ENCODE data around the gene NAPA. TPM values are rescaled to one million over a fixed set of nuclear protein-coding genes. Genes with fewer than 3 reads are reported as not detected.

NAPA gene
- total and polyA plus RNA-seq, 3 donors from 2014 or later, result 194 to 257 (median 227) TPM

GRCh38 chr19:47539747-47540311, 25.0 kb upstream of the NAPA start:
- WGBS, 2 donors, result 62 to 66% methylated on average over 12 of the region's 12 CpGs
- no peak for DNase-seq
- intact Hi-C loops (cut with DNase I; ENCODE audit: low total_unique reads), result no loop called here
- no peaks in the 10 kb centered on the region for H3K36me3 ChIP-seq (ENCODE audit: low read depth, missing control alignments)
- no peaks in the 10 kb centered on the region for H3K9me3 ChIP-seq
- H3K4me1 ChIP-seq, result no peaks in the 10 kb centered on the region
- no peak overlapping the region for H3K27ac ChIP-seq
- no peak overlapping the region for H3K4me3 ChIP-seq
- TF ChIP-seq POLR2A (IDR thresholded peaks at IDR 0.05), result no peak
- H3K27me3 ChIP-seq, result no peaks in the 10 kb centered on the region

DNA sequence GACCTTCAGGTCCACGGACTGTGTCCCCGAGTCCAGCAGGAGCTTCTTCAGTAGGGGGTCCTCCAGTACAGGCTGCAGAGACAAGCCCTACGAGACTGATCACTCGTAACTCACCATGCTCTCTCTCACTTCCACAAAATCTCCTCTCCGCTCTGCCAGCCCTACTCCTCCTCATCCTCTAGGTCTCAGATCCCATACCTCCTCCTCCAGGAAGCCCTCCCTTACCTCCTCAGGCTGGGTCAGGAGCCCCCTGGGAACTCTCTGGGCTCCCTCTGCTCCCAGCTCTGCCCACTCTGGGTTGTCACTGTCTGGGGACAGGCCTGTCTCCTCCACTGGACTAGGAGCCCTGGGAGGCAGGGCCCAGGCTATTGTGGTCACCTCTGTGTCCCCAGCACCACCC, 23.9 kb upstream of the NAPA start:
- no peaks in the 10 kb centered on the region for H3K36me3 ChIP-seq (ENCODE audit: low read depth, missing control alignments)
- intact Hi-C loops (cut with DNase I; ENCODE audit: low total_unique reads), result no loop called here
- no peak overlapping the region for H3K27ac ChIP-seq
- TF ChIP-seq CTCF (IDR thresholded peaks at IDR 0.05) (no peak), POLR2A (IDR thresholded peaks at IDR 0.05) (no peak)
- H3K27me3 ChIP-seq, result no peaks in the 10 kb centered on the region
- WGBS, 2 donors, result 95 to 98% methylated on average over 5 of the region's 5 CpGs
- DNase-seq, result no peak
- no peaks in the 10 kb centered on the region for H3K9me3 ChIP-seq
- H3K4me3 ChIP-seq, result no peak overlapping the region
- no peaks in the 10 kb centered on the region for H3K4me1 ChIP-seq

DNA sequence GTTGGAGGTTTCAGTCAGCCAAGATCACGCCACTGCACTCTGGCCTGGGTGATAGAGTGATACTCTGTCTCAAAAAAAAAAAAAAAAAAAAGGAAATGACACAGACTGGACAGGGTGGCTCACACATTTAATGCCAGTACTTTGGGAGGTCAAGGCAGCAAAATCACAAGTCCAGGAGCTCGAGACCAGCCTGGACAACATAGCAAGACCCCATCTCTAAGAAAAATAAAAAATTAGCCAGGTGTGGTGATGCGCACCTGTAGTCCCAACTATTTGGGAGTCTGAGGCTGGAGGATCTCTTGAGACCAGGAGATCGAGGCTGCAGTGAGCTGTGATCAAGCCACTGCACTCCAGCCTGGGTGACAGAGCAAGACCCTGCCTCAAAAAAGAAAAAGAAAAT, 22.6 kb upstream of the NAPA start:
- Histone ChIP-seq H3K4me1 (no peaks in the 10 kb centered on the region), H3K36me3 (ENCODE audit: low read depth, missing control alignments) (no peaks in the 10 kb centered on the region), H3K27me3 (no peaks in the 10 kb centered on the region), H3K4me3 (no peak overlapping the region), H3K27ac (no peak overlapping the region), H3K9me3 (no peaks in the 10 kb centered on the region)
- DNase-seq, result no peak
- 93 to 98% methylated on average over 4 of the region's 4 CpGs for WGBS, 2 donors
- TF ChIP-seq POLR2A (IDR thresholded peaks at IDR 0.05) (no peak), CTCF (IDR thresholded peaks at IDR 0.05) (no peak)
- intact Hi-C loops (cut with DNase I; ENCODE audit: low total_unique reads), result no loop called here

DNA sequence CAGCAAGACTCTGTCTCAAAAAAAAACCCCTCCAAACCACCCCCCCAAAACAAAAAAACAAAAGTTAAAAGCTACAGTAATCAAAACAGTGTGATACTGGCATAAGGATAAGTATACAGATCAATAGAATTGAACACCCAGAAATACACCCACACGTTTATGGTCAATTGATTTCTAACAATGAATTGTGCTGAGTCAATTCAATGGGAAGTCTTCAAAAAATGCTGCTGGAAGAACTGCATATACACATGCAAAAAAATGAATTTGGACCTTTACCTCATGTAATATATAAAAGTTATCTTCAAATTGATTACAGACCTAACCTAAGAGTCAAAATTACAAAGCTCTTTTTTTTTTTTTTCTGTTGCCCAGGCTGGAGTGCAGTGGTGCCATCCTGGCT, 19.8 kb upstream of the NAPA start:
- TF ChIP-seq POLR2A (IDR thresholded peaks at IDR 0.05), result no peak
- TF ChIP-seq CTCF (IDR thresholded peaks at IDR 0.05), result no peak
- DNase-seq, result no peak
- Histone ChIP-seq H3K36me3 (ENCODE audit: low read depth, missing control alignments) (no peaks in the 10 kb centered on the region), H3K4me3 (no peak overlapping the region), H3K4me1 (peaks cover 11% of the 10 kb centered on the region), H3K27ac (no peak overlapping the region), H3K27me3 (no peaks in the 10 kb centered on the region), H3K9me3 (no peaks in the 10 kb centered on the region)
- intact Hi-C loops (cut with DNase I; ENCODE audit: low total_unique reads), result no loop called here
- WGBS, 2 donors, result 76 to 78% methylated on average over 1 of the region's 1 CpG

DNA sequence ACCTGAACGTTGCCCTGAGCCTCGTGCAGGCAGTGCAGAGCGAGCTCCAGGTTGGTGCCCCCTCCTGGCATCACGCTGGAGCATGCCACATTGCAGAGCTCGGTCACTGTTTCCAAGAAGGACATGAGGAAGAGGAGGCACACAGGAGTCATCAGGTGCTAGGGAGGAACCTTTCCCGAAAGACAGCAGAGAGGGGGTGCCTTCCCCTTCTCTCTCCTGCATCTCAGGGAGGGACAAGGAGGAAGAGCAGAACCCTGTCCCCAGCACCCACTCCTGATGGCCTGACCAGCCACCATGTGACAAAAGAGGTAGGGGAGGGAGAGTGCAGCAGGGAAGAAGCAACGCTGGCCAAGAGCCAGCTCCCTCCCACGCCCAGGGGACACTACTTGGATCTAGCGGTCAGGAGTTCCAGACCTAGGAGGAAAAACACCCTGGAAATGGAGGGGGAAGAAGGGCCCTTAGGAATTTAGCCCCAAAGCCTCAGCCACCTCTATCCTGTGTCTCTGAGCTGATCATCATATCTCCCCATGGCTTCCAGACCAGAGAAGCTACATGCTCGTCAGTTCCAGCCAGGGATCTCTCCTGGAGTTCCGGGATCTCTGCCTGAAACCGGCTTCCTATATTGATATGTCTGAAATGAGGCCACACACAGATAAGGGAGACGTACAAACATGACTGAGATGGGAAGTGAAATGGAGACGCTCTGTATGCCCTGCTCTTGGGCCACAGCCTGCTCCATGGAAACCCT, 17.0 kb upstream of the NAPA start:
- Histone ChIP-seq H3K27ac (no peak overlapping the region), H3K4me3 (no peak overlapping the region), H3K4me1 (peaks cover 11% of the 10 kb centered on the region), H3K36me3 (ENCODE audit: low read depth, missing control alignments) (no peaks in the 10 kb centered on the region), H3K9me3 (no peaks in the 10 kb centered on the region), H3K27me3 (no peaks in the 10 kb centered on the region)
- WGBS, 2 donors, result 36 to 60% methylated on average over 9 to 10 of the region's 14 CpGs
- no peak for TF ChIP-seq POLR2A (IDR thresholded peaks at IDR 0.05)
- TF ChIP-seq CTCF (IDR thresholded peaks at IDR 0.05), result no peak
- intact Hi-C loops (cut with DNase I; ENCODE audit: low total_unique reads), result no loop called here
- DNase-seq, result peak; percentile 71

Data from testis (tissue), 3 donors.